ENCODE data around the gene TNN.
A peak's percentile ranks its signal among the peaks of the same experiment; 100 is the strongest.

TNN gene

DNA sequence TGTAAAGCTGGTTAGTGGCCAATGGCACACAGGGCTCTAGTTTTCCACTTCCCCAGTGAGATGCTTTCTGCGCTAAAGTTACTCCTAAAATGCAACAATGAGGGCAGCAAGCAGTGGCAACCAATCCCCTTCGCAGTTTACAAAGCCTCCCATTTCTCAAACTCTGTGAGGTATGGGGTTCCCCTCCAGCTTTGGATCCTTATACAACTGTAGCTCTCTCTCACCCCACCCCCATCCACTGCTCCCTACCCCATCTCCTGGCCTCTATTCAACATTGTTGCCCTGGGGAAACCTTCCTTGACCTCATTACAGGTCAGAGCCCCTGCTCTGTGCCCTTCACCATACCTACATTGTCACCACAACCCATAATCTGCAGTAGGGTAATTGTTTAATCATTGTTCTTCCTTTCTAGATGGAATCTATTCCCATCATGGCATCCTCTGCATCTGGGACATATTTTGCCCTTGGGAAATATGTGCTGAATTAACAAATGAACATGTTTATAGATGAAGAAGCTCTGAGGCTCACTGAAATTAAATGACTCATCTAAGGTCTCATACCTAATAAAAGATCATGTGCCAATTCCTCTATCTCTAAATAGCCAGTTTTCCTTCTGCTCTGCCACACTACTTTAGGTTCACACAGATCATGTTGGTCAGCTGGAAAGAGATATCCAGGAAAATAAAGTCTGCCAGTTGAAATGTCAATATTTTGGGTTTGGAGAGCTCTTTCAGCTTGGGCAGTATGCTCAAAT lies 112.4 kb downstream of the TNN start:
- no peak for DNase-seq

GRCh38 chr1:175182201-175182746 lies 114.6 kb downstream of the TNN start:
- DNase-seq: no peak

DNA sequence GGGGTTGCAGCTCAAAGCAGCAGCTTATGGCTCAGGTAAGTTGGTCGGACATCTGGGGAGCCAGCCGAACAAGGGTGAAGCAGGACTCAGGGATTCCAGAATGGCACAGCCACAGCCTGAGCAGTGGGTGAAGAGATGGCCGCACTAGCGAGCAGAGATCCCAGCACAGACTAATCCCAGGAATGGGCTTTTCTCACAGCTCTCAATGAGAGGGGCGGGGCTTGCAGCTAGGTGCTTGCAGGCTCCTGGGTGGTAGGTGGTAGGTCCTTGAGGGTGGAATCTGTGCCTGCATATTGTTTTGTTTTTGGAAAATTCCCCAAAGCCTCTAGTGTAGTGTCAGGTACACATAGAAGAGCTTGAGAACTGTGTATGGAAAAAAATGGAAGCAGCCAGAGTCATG lies 116.0 kb downstream of the TNN start:
- DNase-seq: no peak

DNA sequence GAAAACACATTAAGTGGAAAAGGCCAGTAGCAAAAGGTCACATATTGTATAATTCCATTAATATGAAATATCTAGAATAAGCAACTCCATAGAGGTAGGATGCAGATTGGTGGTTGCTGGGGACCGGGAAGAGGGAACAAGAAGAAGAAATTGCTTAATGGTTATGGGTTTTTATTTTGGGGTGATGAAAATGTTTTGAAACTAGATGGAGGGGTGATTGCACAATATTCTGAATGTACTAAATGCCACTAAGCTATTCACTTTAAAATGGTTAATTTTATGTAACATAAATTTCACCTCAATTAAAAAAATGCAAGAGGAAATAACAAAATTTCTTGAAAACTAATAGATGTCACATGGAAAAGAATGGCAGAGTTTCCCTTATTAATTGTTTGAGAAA lies 118.3 kb downstream of the TNN start:
- no peak for DNase-seq

GRCh38 chr1:175186433-175187160 lies 119.0 kb downstream of the TNN start:
- no peak for DNase-seq

DNA sequence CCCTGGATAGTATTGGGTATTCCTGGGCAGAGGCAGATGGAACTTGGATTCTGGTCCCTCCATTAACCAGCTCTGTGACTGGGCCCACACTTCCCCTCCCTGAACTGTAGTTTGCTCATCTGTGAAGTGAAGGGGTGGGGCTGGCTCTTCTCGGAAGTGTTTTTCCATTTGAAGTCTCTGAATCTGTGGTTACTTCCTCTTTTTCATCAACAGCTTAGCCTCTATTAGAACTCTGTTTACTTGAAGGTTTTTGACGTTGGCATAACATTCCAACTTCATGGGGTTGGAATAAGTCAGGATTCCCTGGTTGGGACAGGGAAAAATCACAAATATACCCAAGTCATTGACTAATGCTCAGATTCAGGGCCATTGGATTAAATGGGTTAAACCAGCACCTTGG lies 121.3 kb downstream of the TNN start:
- DNase-seq: peak; percentile 60

GRCh38 chr1:175191659-175192058 lies 124.0 kb downstream of the TNN start:
- peak; percentile 26 for DNase-seq

DNA sequence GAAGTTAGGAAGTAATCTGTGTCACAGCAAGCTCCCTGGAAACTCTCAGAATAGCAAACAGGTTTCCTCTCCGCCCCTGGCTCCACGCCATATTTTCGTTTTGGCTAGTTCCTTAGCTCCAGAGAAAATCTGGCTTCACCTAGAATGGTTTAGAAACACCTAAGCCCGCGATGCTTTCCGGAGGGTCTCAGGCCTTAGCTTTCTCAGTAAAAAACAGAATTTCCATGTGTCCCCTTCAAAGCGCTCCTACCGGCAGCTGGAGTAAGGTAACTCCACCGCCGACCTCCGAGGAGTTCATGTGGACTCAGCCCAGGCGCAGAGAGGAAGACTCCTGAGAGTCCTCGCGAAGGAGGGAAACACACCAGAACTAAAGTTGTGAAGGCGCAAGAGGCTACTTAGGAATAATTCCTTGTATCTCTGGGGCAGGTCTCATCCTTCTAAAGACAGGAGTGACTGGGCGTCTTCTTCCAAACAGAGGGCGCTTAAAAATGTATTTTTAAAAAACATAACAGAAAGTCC lies 124.5 kb downstream of the TNN start:
- peak; percentile 42 for DNase-seq

DNA sequence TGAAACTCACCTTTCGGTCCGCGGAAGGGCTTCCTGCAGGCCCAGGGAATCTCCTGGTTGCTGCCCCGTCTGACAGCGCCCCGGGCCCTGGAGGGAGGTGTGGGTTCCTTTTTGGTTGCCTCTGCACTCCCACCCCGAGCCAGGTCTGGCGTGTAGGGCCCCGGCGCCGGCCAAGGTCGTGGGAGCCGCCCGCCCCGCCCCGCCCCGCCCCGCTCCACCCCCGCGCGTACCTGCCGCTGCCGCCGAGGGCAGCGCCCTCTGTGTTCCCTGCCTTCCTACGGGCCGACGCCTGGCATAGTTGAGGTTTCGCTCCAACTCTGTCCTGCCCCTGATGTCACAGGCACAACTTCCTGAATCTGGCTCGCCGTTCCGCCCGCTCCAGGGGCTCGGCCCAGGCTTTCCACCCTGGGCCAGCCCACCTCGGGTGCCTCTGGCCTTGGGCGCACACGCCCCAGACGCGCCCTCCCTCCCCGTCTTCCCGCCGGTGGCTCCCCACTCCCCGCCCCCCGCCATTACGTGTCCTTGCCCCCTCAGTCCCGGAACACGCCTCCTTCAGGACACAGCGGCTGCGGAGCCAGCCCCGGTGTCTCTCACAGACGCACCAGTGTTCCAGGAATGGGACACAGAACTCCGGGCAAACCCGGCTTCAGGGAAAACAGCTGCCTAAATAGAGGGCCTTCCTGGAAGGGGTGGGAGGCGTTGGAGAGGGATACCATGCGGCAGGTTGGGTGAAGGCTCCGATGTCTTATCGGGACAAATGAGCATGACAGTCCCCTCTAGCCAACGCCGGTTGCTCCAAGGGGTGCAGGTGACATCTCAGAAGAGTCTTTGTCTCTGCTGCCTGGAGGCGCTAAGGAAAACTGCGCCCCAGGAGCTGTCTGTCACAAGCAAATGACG lies 125.2 kb downstream of the TNN start, which contains the start of gene KIAA0040:
Gene KIAA0040 (minus strand): TSS at position 147 of the 897 bp plus-strand sequence. CDS start 31,763 bp downstream, outside the sequence.
- peak; percentile 62 for DNase-seq

- DNase-seq: no peak
Observed at GRCh38 chr1:175193527-175193910, 125.9 kb downstream of the TNN start.

- DNase-seq: no peak
Observed at GRCh38 chr1:175195281-175195680, 127.6 kb downstream of the TNN start.

DNA sequence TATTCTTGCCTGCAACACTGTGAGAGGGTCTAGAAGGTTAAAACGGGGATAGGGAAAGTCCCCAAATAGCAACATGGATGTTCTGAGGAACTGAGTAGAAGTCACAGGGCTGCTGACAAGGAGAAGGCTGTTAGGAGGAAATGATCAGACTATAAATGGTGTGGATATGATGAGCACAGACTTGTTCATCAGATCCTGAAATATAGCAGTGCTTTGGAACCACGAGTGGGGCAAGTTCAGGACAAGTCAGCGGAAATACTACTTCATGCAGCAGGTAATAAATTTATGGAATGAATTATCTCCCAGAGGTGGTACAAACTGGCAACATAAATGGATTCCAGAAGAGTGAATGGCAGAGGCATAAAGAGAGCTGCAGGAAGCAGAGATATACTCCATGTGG lies 128.2 kb downstream of the TNN start:
- no peak for DNase-seq

- no peak for DNase-seq
Observed at GRCh38 chr1:175197531-175197930, 129.9 kb downstream of the TNN start.

All from activated naive CD4-positive, alpha-beta T cell treated with anti-CD3 and anti-CD28 coated beads, Interleukin-2, amount 50 U/mL, for 16 hours (primary cell).